ENCODE measurements around the gene CYP4F8.
"Not testable (repeated sequence)": the region's sequence is repeated elsewhere in the genome, so short reads cannot be mapped to it uniquely, and the experiment has no call there.

The CYP4F8 gene

GRCh38 chr19:15675560-15675959 lies 60.5 kb downstream of the CYP4F8 start:
- Histone ChIP-seq H3K36me3 (ENCODE audit: insufficient read depth, low read length) (no peaks in the 10 kb centered on the region), H3K9me2 (ENCODE audit: low read depth, low read length) (no peaks in the 10 kb centered on the region), H4K20me1 (ENCODE audit: insufficient read depth, low read length) (no peaks in the 10 kb centered on the region), H3K79me2 (ENCODE audit: insufficient read depth, low read length) (no peaks in the 10 kb centered on the region), H2AFZ (ENCODE audit: low read length) (no peak overlapping the region), H3K27me3 (ENCODE audit: insufficient read depth, low read length) (no peaks in the 10 kb centered on the region), H3K27ac (ENCODE audit: low read depth, low read length, poor library complexity, severe bottlenecking) (no peak overlapping the region), H3K4me2 (ENCODE audit: low read length) (no peak overlapping the region), H3K4me1 (ENCODE audit: insufficient read depth, low read length, severe bottlenecking) (no peaks in the 10 kb centered on the region), H3K4me3 (ENCODE audit: low read depth, low read length, poor library complexity, severe bottlenecking) (no peak overlapping the region), H3K9ac (ENCODE audit: low read length) (no peak overlapping the region), H3F3A (ENCODE audit: insufficient read depth, low read length) (no peaks in the 10 kb centered on the region), H3K9me3 (ENCODE audit: low read length) (no peaks in the 10 kb centered on the region)
- no peak for TF ChIP-seq CTCF (IDR thresholded peaks at IDR 0.05; ENCODE audit: low read length)
- no peak for TF ChIP-seq EZH2 (IDR thresholded peaks at IDR 0.05; ENCODE audit: borderline replicate concordance, low read length)

- H3K27ac ChIP-seq (ENCODE audit: low read depth, low read length, poor library complexity, severe bottlenecking): no peak overlapping the region
- no peak overlapping the region for H3K4me2 ChIP-seq (ENCODE audit: low read length)
- no peaks in the 10 kb centered on the region for H3K27me3 ChIP-seq (ENCODE audit: insufficient read depth, low read length)
- TF ChIP-seq EZH2 (IDR thresholded peaks at IDR 0.05; ENCODE audit: borderline replicate concordance, low read length) (no peak), CTCF (IDR thresholded peaks at IDR 0.05; ENCODE audit: low read length) (no peak)
- no peak overlapping the region for H3K9ac ChIP-seq (ENCODE audit: low read length)
- H3K36me3 ChIP-seq (ENCODE audit: insufficient read depth, low read length): no peaks in the 10 kb centered on the region
- no peaks in the 10 kb centered on the region for H3F3A ChIP-seq (ENCODE audit: insufficient read depth, low read length)
- no peaks in the 10 kb centered on the region for H3K79me2 ChIP-seq (ENCODE audit: insufficient read depth, low read length)
- no peaks in the 10 kb centered on the region for H4K20me1 ChIP-seq (ENCODE audit: insufficient read depth, low read length)
- no peaks in the 10 kb centered on the region for H3K9me3 ChIP-seq (ENCODE audit: low read length)
- H3K4me3 ChIP-seq (ENCODE audit: low read depth, low read length, poor library complexity, severe bottlenecking): no peak overlapping the region
- H3K4me1 ChIP-seq (ENCODE audit: insufficient read depth, low read length, severe bottlenecking): no peaks in the 10 kb centered on the region
- H2AFZ ChIP-seq (ENCODE audit: low read length): no peak overlapping the region
- H3K9me2 ChIP-seq (ENCODE audit: low read depth, low read length): no peaks in the 10 kb centered on the region
Observed at GRCh38 chr19:15679089-15679488, 64.1 kb downstream of the CYP4F8 start.

- not testable (repeated sequence) for H2AFZ ChIP-seq (ENCODE audit: low read length); H3K27me3 ChIP-seq (ENCODE audit: insufficient read depth, low read length); H4K20me1 ChIP-seq (ENCODE audit: insufficient read depth, low read length); H3K4me3 ChIP-seq (ENCODE audit: low read depth, low read length, poor library complexity, severe bottlenecking); H3K9me2 ChIP-seq (ENCODE audit: low read depth, low read length); H3F3A ChIP-seq (ENCODE audit: insufficient read depth, low read length); H3K4me1 ChIP-seq (ENCODE audit: insufficient read depth, low read length, severe bottlenecking); H3K27ac ChIP-seq (ENCODE audit: low read depth, low read length, poor library complexity, severe bottlenecking); H3K79me2 ChIP-seq (ENCODE audit: insufficient read depth, low read length); H3K9me3 ChIP-seq (ENCODE audit: low read length); H3K9ac ChIP-seq (ENCODE audit: low read length); H3K36me3 ChIP-seq (ENCODE audit: insufficient read depth, low read length); H3K4me2 ChIP-seq (ENCODE audit: low read length)
Observed at GRCh38 chr19:15679865-15680264, 64.8 kb downstream of the CYP4F8 start.
